ENCODE measurements around the gene SH3BGR.
"Not testable (repeated sequence)": the region's sequence is repeated elsewhere in the genome, so short reads cannot be mapped to it uniquely, and the experiment has no call there.

SH3BGR gene

GRCh38 chr21:39451332-39452206 lies at the start of gene SH3BGR:
Gene SH3BGR, plus strand, starts transcription at chr21:39451970. Its CDS starts 127 bp downstream, at chr21:39452097.
- Histone ChIP-seq H3K27me3 (replicated peaks; ENCODE audit: control insufficient read depth, insufficient read depth, low read length) (no peaks in the 10 kb centered on the region), H3K4me3 (replicated peaks; ENCODE audit: low read depth, low read length) (no peak within 1 kb of the TSS), H3K36me3 (ENCODE audit: control insufficient read depth, insufficient read depth, low read length) (no peaks in the 10 kb centered on the region)
- DNase-seq (ENCODE audit: extremely low read depth, insufficient read length), result no peak
- no peak for TF ChIP-seq CTCF (IDR thresholded peaks at IDR 0.05; ENCODE audit: insufficient read depth, low read length, poor library complexity, severe bottlenecking)

DNA sequence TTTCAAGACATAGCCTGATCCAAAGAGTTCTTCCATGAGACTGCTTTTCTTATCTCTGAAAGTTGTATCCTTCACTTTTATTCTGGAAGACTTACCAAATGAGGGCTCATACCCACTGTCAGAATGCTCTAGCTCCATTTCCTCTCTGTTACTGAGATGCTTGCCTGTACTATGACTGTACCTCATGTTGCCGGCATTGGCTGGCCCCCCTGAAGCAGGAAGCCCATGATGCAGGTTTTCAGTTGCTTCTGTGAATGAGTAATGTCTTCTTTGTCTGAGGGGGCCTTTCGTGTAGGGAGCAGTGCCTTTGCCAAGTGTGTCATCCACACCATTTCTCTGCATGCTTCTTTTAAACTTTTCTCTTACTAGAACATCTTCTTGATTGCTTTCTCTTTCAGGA lies 45.7 kb upstream of the SH3BGR start:
- DNase-seq (ENCODE audit: extremely low read depth, insufficient read length), result no peak
- Histone ChIP-seq H3K36me3 (ENCODE audit: control insufficient read depth, insufficient read depth, low read length) (no peaks in the 10 kb centered on the region; the same call in 1 of the 2 replicates), H3K27me3 (replicated peaks; ENCODE audit: control insufficient read depth, insufficient read depth, low read length) (no peaks in the 10 kb centered on the region), H3K4me3 (replicated peaks; ENCODE audit: low read depth, low read length) (no peak overlapping the region)
- TF ChIP-seq CTCF (IDR thresholded peaks at IDR 0.05; ENCODE audit: insufficient read depth, low read length, poor library complexity, severe bottlenecking), result no peak

DNA sequence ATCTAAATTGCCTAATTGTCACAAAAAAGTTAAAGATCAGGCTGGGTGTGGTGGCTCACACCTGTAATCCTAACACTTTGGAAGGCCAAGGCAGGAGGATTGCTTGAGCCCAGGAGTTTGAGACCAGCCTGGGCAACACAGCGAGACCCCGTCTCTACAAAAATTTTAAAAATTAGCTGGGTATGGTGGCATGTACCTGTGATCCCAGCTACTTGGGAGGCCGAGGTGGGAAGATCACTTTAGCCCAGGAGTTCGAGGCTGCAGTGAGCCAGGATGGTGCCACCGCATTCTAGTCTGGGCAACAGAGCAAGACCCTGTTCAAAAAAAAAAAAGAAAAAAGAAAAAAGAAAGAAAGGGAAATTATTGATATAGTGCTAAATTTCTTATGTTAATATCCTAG lies 32.6 kb upstream of the SH3BGR start:
- H3K27me3 ChIP-seq (replicated peaks; ENCODE audit: control insufficient read depth, insufficient read depth, low read length); H3K4me3 ChIP-seq (replicated peaks; ENCODE audit: low read depth, low read length); DNase-seq (ENCODE audit: extremely low read depth, insufficient read length); H3K36me3 ChIP-seq (ENCODE audit: control insufficient read depth, insufficient read depth, low read length): not testable (repeated sequence)

- Histone ChIP-seq H3K36me3 (ENCODE audit: control insufficient read depth, insufficient read depth, low read length) (no peaks in the 10 kb centered on the region), H3K27me3 (replicated peaks; ENCODE audit: control insufficient read depth, insufficient read depth, low read length) (no peaks in the 10 kb centered on the region), H3K4me3 (replicated peaks; ENCODE audit: low read depth, low read length) (no peak overlapping the region)
- no peak for DNase-seq (ENCODE audit: extremely low read depth, insufficient read length)
- no peak for TF ChIP-seq CTCF (IDR thresholded peaks at IDR 0.05; ENCODE audit: insufficient read depth, low read length, poor library complexity, severe bottlenecking)
Measured at GRCh38 chr21:39422527-39423241, 29.1 kb upstream of the SH3BGR start.

GRCh38 chr21:39429445-39429844 lies 22.3 kb upstream of the SH3BGR start:
- DNase-seq (ENCODE audit: extremely low read depth, insufficient read length), result no peak
- Histone ChIP-seq H3K27me3 (replicated peaks; ENCODE audit: control insufficient read depth, insufficient read depth, low read length) (no peaks in the 10 kb centered on the region), H3K36me3 (ENCODE audit: control insufficient read depth, insufficient read depth, low read length) (no peaks in the 10 kb centered on the region), H3K4me3 (replicated peaks; ENCODE audit: low read depth, low read length) (no peak overlapping the region)
- TF ChIP-seq CTCF (IDR thresholded peaks at IDR 0.05; ENCODE audit: insufficient read depth, low read length, poor library complexity, severe bottlenecking), result no peak

DNA sequence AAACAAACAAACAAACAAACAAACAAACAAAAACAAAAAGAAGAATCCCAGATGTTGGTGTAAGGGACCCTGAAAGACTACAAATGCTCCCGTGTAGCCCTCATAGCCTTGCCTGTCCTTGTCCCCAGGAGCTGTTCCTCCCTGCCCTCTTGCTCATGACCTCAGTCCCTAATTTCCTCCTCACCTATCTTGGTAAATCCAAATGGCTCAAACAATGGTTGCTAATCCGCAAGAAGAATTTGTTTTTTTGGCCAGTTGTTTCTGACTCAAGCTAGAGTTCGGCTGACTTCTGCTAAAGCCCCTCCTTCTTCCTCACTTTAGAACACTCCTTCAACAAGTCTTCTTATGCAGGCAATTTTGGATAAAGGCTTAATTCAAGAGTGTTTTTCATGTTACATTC lies 21.8 kb upstream of the SH3BGR start:
- Histone ChIP-seq H3K27me3 (replicated peaks; ENCODE audit: control insufficient read depth, insufficient read depth, low read length) (no peaks in the 10 kb centered on the region), H3K4me3 (replicated peaks; ENCODE audit: low read depth, low read length) (no peak overlapping the region), H3K36me3 (ENCODE audit: control insufficient read depth, insufficient read depth, low read length) (no peaks in the 10 kb centered on the region)
- DNase-seq (ENCODE audit: extremely low read depth, insufficient read length), result no peak
- no peak for TF ChIP-seq CTCF (IDR thresholded peaks at IDR 0.05; ENCODE audit: insufficient read depth, low read length, poor library complexity, severe bottlenecking)

All from GM06990 (cell line).